Mesendoderm (in vitro differentiated cells): Measurements from ENCODE around the gene ACRBP.

Experiments used
- DNase-seq: peaks from one replicate; pipeline ENCODE4 v3.0.0; 2013
- H2AK5ac ChIP-seq: 2 replicates; pipeline ENCODE4 v1.6.1; 2013; ENCODE audit warnings: low read length, inconsistent platforms
- H2BK120ac ChIP-seq: 2 replicates; pipeline ENCODE4 v1.6.1; 2013; ENCODE audit warnings: low read depth, mild to moderate bottlenecking, low read length, moderate library complexity, mixed read lengths
- H2BK15ac ChIP-seq: replicated peaks from 2 replicates; pipeline ENCODE4 v1.6.1; 2013; ENCODE audit warnings: low read depth, mild to moderate bottlenecking, moderate library complexity
- H2BK5ac ChIP-seq: 2 replicates; pipeline ENCODE4 v1.6.1; 2013; ENCODE audit warnings: low read length, inconsistent platforms
- H3K18ac ChIP-seq: 2 replicates; pipeline ENCODE4 v1.6.1; 2013; ENCODE audit warnings: mild to moderate bottlenecking, low read length, mixed read lengths
- H3K23ac ChIP-seq: one replicate; pipeline ENCODE4 v1.6.1; 2013; ENCODE audit warnings: low read length
- H3K27ac ChIP-seq: 2 replicates; pipeline ENCODE4 v1.5.1; 2013; ENCODE audit warnings: low read depth, mild to moderate bottlenecking, inconsistent platforms, low read length, moderate library complexity
- H3K27me3 ChIP-seq: 2 replicates; pipeline ENCODE4 v1.6.1; 2013; ENCODE audit warnings: low read length, control low read depth, mild to moderate bottlenecking, inconsistent platforms; ENCODE audit not compliant: insufficient read depth, poor library complexity
- H3K36me3 ChIP-seq: 2 replicates; pipeline ENCODE4 v1.6.1; 2013; ENCODE audit warnings: low read length, inconsistent platforms; ENCODE audit not compliant: control insufficient read depth, insufficient read depth
- H3K4ac ChIP-seq: one replicate; pipeline ENCODE4 v1.6.1; 2013; ENCODE audit warnings: low read depth, mild to moderate bottlenecking, low read length, moderate library complexity
- H3K4me1 ChIP-seq: 2 replicates; pipeline ENCODE4 v1.6.1; 2013; ENCODE audit warnings: low read depth, low read length, inconsistent platforms; ENCODE audit not compliant: control insufficient read depth
- H3K4me2 ChIP-seq: 2 replicates; pipeline ENCODE4 v1.6.1; 2013; ENCODE audit warnings: low read length
- H3K4me3 ChIP-seq: 2 replicates; pipeline ENCODE4 v1.5.1; 2013; ENCODE audit warnings: mild to moderate bottlenecking, low read length
- H3K56ac ChIP-seq: one replicate; pipeline ENCODE4 v1.6.1; 2013; ENCODE audit warnings: low read length
- H3K79me1 ChIP-seq: 2 replicates; pipeline ENCODE4 v1.6.1; 2013; ENCODE audit warnings: low read length, inconsistent platforms
- H3K79me2 ChIP-seq: 2 replicates; pipeline ENCODE4 v1.6.1; 2013; ENCODE audit warnings: mild to moderate bottlenecking, low read length; ENCODE audit not compliant: control insufficient read depth, insufficient read depth
- H3K9ac ChIP-seq: 2 replicates; pipeline ENCODE4 v1.6.1; 2013; ENCODE audit warnings: low read length, inconsistent platforms
- H4K5ac ChIP-seq: one replicate; pipeline ENCODE4 v1.6.1; 2013; ENCODE audit warnings: low read length
- H4K8ac ChIP-seq: one replicate; pipeline ENCODE4 v1.6.1; 2013; ENCODE audit warnings: low read depth, mild to moderate bottlenecking, control low read depth, low read length, moderate library complexity
- WGBS: extraction: QIAGEN DNeasy Blood & Tissue Kit; methylation state at CpG from one replicate; pipeline ENCODE4 v1.1.7; 2013; ENCODE audit warnings: low lambda C conversion rate, missing lambda C conversion rate; ENCODE audit not compliant: insufficient coverage; ENCODE audit errors: extremely low coverage; 5-methylcytosine and 5-hydroxymethylcytosine counted together

The ACRBP gene

GRCh38 chr12:6650832-6651231 is 3.6 kb upstream of the ACRBP start:
- Histone ChIP-seq H2BK5ac (no peak overlapping the region), H3K23ac (no peak overlapping the region), H3K56ac (no peak overlapping the region), H2BK120ac (no peak overlapping the region), H3K4me3 (no peak overlapping the region), H3K9ac (no peak overlapping the region), H4K8ac (no peak overlapping the region), H3K27ac (no peak overlapping the region), H3K4ac (no peak overlapping the region), H3K79me2 (no peaks in the 10 kb centered on the region), H2AK5ac (no peak overlapping the region), H3K36me3 (peaks cover 4% of the 10 kb centered on the region), H3K18ac (no peak overlapping the region), H3K4me1 (no peaks in the 10 kb centered on the region), H3K4me2 (no peak overlapping the region), H4K5ac (no peak overlapping the region), H2BK15ac (no peak overlapping the region), H3K79me1 (no peaks in the 10 kb centered on the region), H3K27me3 (no peaks in the 10 kb centered on the region)
- DNase-seq, result no peak
- no CpG with 5 or more reads among the region's 8 CpGs for WGBS

GRCh38 chr12:6646276-6647082 is 753 bp downstream of the ACRBP start:
- Histone ChIP-seq H3K23ac (no peak overlapping the region), H2AK5ac (no peak overlapping the region), H2BK120ac (no peak overlapping the region), H3K27ac (no peak overlapping the region), H3K27me3 (no peaks in the 10 kb centered on the region), H3K4me2 (peak overlapping the region; percentile 84), H3K56ac (peak overlapping the region; percentile 89), H3K79me1 (no peaks in the 10 kb centered on the region), H3K18ac (no peak overlapping the region), H3K4ac (no peak overlapping the region), H3K4me1 (no peaks in the 10 kb centered on the region), H2BK15ac (no peak overlapping the region), H2BK5ac (no peak overlapping the region), H3K79me2 (no peaks in the 10 kb centered on the region), H3K9ac (peak overlapping the region; percentile 78), H4K8ac (no peak overlapping the region), H4K5ac (no peak overlapping the region), H3K36me3 (peaks cover 4% of the 10 kb centered on the region), H3K4me3 (no peak overlapping the region)
- no peak for DNase-seq
- no CpG with 5 or more reads among the region's 28 CpGs for WGBS

GRCh38 chr12:6644903-6645302 is 2.3 kb downstream of the ACRBP start:
- peak; percentile 52 for DNase-seq
- no CpG with 5 or more reads among the region's 5 CpGs for WGBS
- no peaks in the 10 kb centered on the region for H3K79me2 ChIP-seq

GRCh38 chr12:6644257-6644596 is 3.0 kb downstream of the ACRBP start:
- Histone ChIP-seq H4K8ac (no peak overlapping the region), H3K27ac (no peak overlapping the region), H3K18ac (no peak overlapping the region), H3K9ac (no peak overlapping the region), H2AK5ac (no peak overlapping the region), H3K79me1 (no peaks in the 10 kb centered on the region), H2BK5ac (no peak overlapping the region), H3K4me1 (no peaks in the 10 kb centered on the region), H3K79me2 (no peaks in the 10 kb centered on the region), H3K27me3 (no peaks in the 10 kb centered on the region), H3K4ac (no peak overlapping the region), H3K56ac (peak overlapping the region; percentile 47), H2BK120ac (no peak overlapping the region), H3K36me3 (no peaks in the 10 kb centered on the region), H2BK15ac (no peak overlapping the region), H3K4me3 (no peak overlapping the region), H4K5ac (no peak overlapping the region), H3K4me2 (no peak overlapping the region), H3K23ac (no peak overlapping the region)
- DNase-seq, result no peak
- no CpG with 5 or more reads among the region's 6 CpGs for whole genome bisulfite sequencing

More at GRCh38 chr12:6644903-6645302, 2.3 kb downstream of the ACRBP start:
- Histone ChIP-seq H3K23ac (no peak overlapping the region), H2BK15ac (no peak overlapping the region), H3K56ac (no peak overlapping the region), H3K27ac (no peak overlapping the region), H4K5ac (no peak overlapping the region), H3K4me2 (no peak overlapping the region), H2BK120ac (no peak overlapping the region), H2BK5ac (no peak overlapping the region), H3K36me3 (no peaks in the 10 kb centered on the region), H4K8ac (no peak overlapping the region), H3K9ac (no peak overlapping the region), H2AK5ac (no peak overlapping the region), H3K27me3 (no peaks in the 10 kb centered on the region), H3K79me1 (no peaks in the 10 kb centered on the region), H3K4me1 (no peaks in the 10 kb centered on the region), H3K4me3 (no peak overlapping the region), H3K4ac (no peak overlapping the region), H3K18ac (no peak overlapping the region)

- no peak overlapping the region for H3K4me3 ChIP-seq
- H3K56ac ChIP-seq, result no peak overlapping the region
- DNase-seq, result no peak
- H4K5ac ChIP-seq, result no peak overlapping the region
- no peak overlapping the region for H2BK5ac ChIP-seq
- no peaks in the 10 kb centered on the region for H3K36me3 ChIP-seq
- no peak overlapping the region for H3K4me2 ChIP-seq
- H2BK15ac ChIP-seq, result no peak overlapping the region
- H3K27ac ChIP-seq, result no peak overlapping the region
- H3K18ac ChIP-seq, result no peak overlapping the region
- no peaks in the 10 kb centered on the region for H3K27me3 ChIP-seq
- no peak overlapping the region for H3K23ac ChIP-seq
- no peaks in the 10 kb centered on the region for H3K4me1 ChIP-seq
- no peaks in the 10 kb centered on the region for H3K79me1 ChIP-seq
- no peak overlapping the region for H4K8ac ChIP-seq
- no peak overlapping the region for H3K9ac ChIP-seq
- no peaks in the 10 kb centered on the region for H3K79me2 ChIP-seq
- no peak overlapping the region for H3K4ac ChIP-seq
- H2BK120ac ChIP-seq, result no peak overlapping the region
- WGBS, result no CpG with 5 or more reads among the region's 6 CpGs
- no peak overlapping the region for H2AK5ac ChIP-seq
Observed at GRCh38 chr12:6643569-6644256, 3.5 kb downstream of the ACRBP start.
